HG03520 (cell line): ENCODE data around the gene SNX5.

Source experiments
- ATAC-seq: cut with Tn5 transposase; IDR thresholded peaks from one replicate; pipeline ENCODE4 v1.9.1; 2021; ENCODE audit warnings: mild to moderate bottlenecking, moderate library complexity; ENCODE audit not compliant: unreplicated experiment

The SNX5 gene

GRCh38 chr20:17993546-17993945 lies 25.0 kb upstream of the SNX5 start:
- no peak for ATAC-seq

GRCh38 chr20:17992847-17993513 lies 24.4 kb upstream of the SNX5 start:
- no peak for ATAC-seq

GRCh38 chr20:17992224-17992637 lies 23.6 kb upstream of the SNX5 start:
- no peak for ATAC-seq

- ATAC-seq, result no peak
Observed at GRCh38 chr20:17990278-17990972, 21.8 kb upstream of the SNX5 start.

GRCh38 chr20:17987988-17988387 lies 19.4 kb upstream of the SNX5 start:
- ATAC-seq, result no peak

GRCh38 chr20:17985388-17986018 lies 16.9 kb upstream of the SNX5 start:
- no peak for ATAC-seq

- ATAC-seq, result no peak
Observed at GRCh38 chr20:17976305-17976704, 7.7 kb upstream of the SNX5 start.

- ATAC-seq, result no peak
Observed at GRCh38 chr20:17972121-17972520, 3.5 kb upstream of the SNX5 start.

- no peak for ATAC-seq
Observed at GRCh38 chr20:17971300-17972013, 2.9 kb upstream of the SNX5 start.

- ATAC-seq, result no peak
Observed at GRCh38 chr20:17969884-17970409, 1.4 kb upstream of the SNX5 start.

- peak; percentile 4 for ATAC-seq
Observed at GRCh38 chr20:17969278-17969883, 787 bp upstream of the SNX5 start.

- no peak for ATAC-seq
Observed at GRCh38 chr20:17967521-17968365, 851 bp downstream of the SNX5 start.

- no peak for ATAC-seq
Observed at GRCh38 chr20:17966432-17967310, 1.9 kb downstream of the SNX5 start.

GRCh38 chr20:17965042-17965697 lies 3.4 kb downstream of the SNX5 start:
- ATAC-seq, result no peak

GRCh38 chr20:17964632-17965031 lies 4.0 kb downstream of the SNX5 start:
- no peak for ATAC-seq

- ATAC-seq, result no peak
Observed at GRCh38 chr20:17964073-17964472, 4.5 kb downstream of the SNX5 start.

GRCh38 chr20:17963114-17963897 lies 5.3 kb downstream of the SNX5 start:
- ATAC-seq, result no peak

- no peak for ATAC-seq
Observed at GRCh38 chr20:17961587-17961940, 7.0 kb downstream of the SNX5 start.
